ENCODE data around the gene THUMPD1.
"Not testable (repeated sequence)": the region's sequence is repeated elsewhere in the genome, so short reads cannot be mapped to it uniquely, and the experiment has no call there.

The THUMPD1 gene

GRCh38 chr16:20749474-20749873 lies 7.9 kb upstream of the THUMPD1 start:
- DNase-seq = no peak

GRCh38 chr16:20747030-20747816 lies 5.6 kb upstream of the THUMPD1 start:
- DNase-seq = no peak

- no peak for DNase-seq
These were observed 4.8 kb upstream of the THUMPD1 start for GRCh38 chr16:20746461-20746860.

- DNase-seq = no peak
These were observed 3.4 kb upstream of the THUMPD1 start for GRCh38 chr16:20744922-20745440.

GRCh38 chr16:20743591-20743990 lies 2.0 kb upstream of the THUMPD1 start:
- DNase-seq = no peak

- peak in 57 of 58 donors; percentile 32 to 91 (median 82) for DNase-seq
These were observed 607 bp downstream of the THUMPD1 start for GRCh38 chr16:20740901-20741521.

- DNase-seq = no peak
These were observed 1.4 kb downstream of the THUMPD1 start for GRCh38 chr16:20740007-20740883.

- DNase-seq = no peak
These were observed 6.1 kb downstream of the THUMPD1 start for GRCh38 chr16:20735490-20735889.

- DNase-seq = no peak
These were observed 6.8 kb downstream of the THUMPD1 start for GRCh38 chr16:20734782-20735181.

- DNase-seq = no peak
These were observed 7.6 kb downstream of the THUMPD1 start for GRCh38 chr16:20734056-20734455.

- no peak for DNase-seq
These were observed 12.5 kb downstream of the THUMPD1 start for GRCh38 chr16:20729141-20729540.

- no peak for DNase-seq
These were observed 14.4 kb downstream of the THUMPD1 start for GRCh38 chr16:20727181-20727580.

GRCh38 chr16:20726661-20727060 lies 15.0 kb downstream of the THUMPD1 start:
- DNase-seq = no peak

GRCh38 chr16:20720251-20720650 lies 21.4 kb downstream of the THUMPD1 start:
- DNase-seq = no peak

GRCh38 chr16:20717718-20718117 lies 23.9 kb downstream of the THUMPD1 start:
- not testable (repeated sequence) for DNase-seq

- DNase-seq = no peak
These were observed 30.2 kb downstream of the THUMPD1 start for GRCh38 chr16:20711277-20711911.

- not testable (repeated sequence) for DNase-seq
These were observed 33.5 kb downstream of the THUMPD1 start for GRCh38 chr16:20708129-20708528.

- no peak for DNase-seq
These were observed 34.2 kb downstream of the THUMPD1 start for GRCh38 chr16:20707461-20707860.

GRCh38 chr16:20705972-20706371 lies 35.6 kb downstream of the THUMPD1 start:
- DNase-seq = not testable (repeated sequence)

- DNase-seq = no peak
These were observed 37.3 kb downstream of the THUMPD1 start for GRCh38 chr16:20704281-20704680.

GRCh38 chr16:20701692-20702091 lies 39.9 kb downstream of the THUMPD1 start:
- DNase-seq = not testable (repeated sequence)
